Measurements from ENCODE around the gene STS.

Gene STS

DNA sequence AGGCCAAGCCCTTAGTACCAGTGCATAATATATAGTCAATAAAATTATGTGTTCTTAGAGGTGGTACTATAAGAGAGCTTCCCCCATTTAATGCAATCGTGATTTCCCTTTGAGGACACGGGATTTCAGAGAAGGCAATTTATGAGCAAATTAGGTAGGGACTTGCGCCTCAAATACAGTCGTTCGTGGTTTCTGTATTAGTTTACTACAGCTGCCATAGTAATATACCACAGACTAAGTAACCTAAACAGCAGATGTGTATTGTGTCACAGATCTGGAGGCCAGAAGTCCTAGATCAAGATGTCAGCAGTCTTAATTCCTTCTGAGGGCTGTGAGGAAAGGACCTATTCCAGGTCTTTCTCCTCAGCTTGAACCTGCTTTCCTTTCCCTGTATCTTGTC is 1.9 kb downstream of the STS start:
- Histone ChIP-seq H4K91ac (ENCODE audit: low read depth, low read length, poor library complexity) (no peak overlapping the region), H2BK15ac (ENCODE audit: low read length) (no peak overlapping the region), H4K8ac (ENCODE audit: low read depth, low read length) (no peak overlapping the region), H3K27me3 (ENCODE audit: control insufficient read depth in 3 of 3, insufficient read depth in 3 of 3, low read depth in 1 of 3, low read length in 3 of 3) (no peaks in the 10 kb centered on the region), H2BK5ac (ENCODE audit: low read length) (no peak overlapping the region), H3K4ac (ENCODE audit: low read length) (no peak overlapping the region), H3K18ac (ENCODE audit: low read length) (no peak overlapping the region), H2AK5ac (ENCODE audit: low read depth, low read length) (no peak overlapping the region), H3K9me3 (replicated peaks in 1 of 2; ENCODE audit: control insufficient read depth in 2 of 2, insufficient read depth in 1 of 2, low read depth in 1 of 2, low read length in 2 of 2) (no peaks in the 10 kb centered on the region), H3K79me1 (ENCODE audit: low read depth, low read length) (peaks cover 6% of the 10 kb centered on the region), H3K23ac (ENCODE audit: low read depth, low read length, poor library complexity) (no peak overlapping the region), H2AFZ (ENCODE audit: low read length) (no peak overlapping the region), H2BK12ac (ENCODE audit: low read length) (no peak overlapping the region), H3K14ac (ENCODE audit: low read length) (no peak overlapping the region), H3K4me2 (ENCODE audit: insufficient read depth, low read length, poor library complexity, severe bottlenecking) (no peak overlapping the region), H3K36me3 (replicated peaks in 1 of 2; ENCODE audit: control insufficient read depth in 2 of 2, insufficient read depth in 2 of 2, low read length in 2 of 2) (no peaks in the 10 kb centered on the region), H3K4me1 (ENCODE audit: control insufficient read depth in 2 of 2, insufficient read depth in 1 of 2, low read depth in 1 of 2, low read length in 2 of 2) (peaks cover 2 to 6% of the 10 kb centered on the region in 2 donors), H2BK120ac (ENCODE audit: low read depth, low read length) (no peak overlapping the region), H3K9ac (ENCODE audit: low read depth, low read length, poor library complexity) (no peak overlapping the region), H3K27ac (replicated peaks; ENCODE audit: low read length) (no peak overlapping the region), H3K4me3 (ENCODE audit: low read length in 2 of 2) (no peak overlapping the region)
- no CpG with 5 or more reads among the region's 5 CpGs for WGBS, 2 donors (ENCODE audit: extremely low coverage in 2 of 2, insufficient read length in 2 of 2, insufficient replicate concordance in 1 of 2)
- no peak for DNase-seq (ENCODE audit: low spot score)

DNA sequence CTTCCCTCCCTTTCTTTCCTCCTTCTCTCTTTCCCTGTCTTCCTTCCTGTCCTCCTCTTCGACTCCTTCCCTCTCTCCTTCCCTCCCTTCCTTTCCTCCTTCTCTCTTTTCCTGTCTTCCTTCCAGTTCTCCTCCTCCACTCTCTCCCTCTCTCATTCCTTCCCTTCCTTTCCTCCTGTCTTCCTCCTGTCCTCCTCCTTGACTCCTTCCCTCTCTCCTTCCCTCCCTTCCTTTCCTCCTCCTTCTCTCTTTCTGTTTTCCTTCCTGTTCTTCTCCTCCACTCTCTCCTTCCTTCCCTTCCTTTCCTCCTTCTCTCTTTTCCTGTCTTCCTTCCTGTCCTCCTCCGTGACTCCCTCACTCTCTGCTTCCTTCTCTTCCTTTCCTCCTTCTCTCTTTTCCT is 5.7 kb downstream of the STS start:
- H2AFZ ChIP-seq (ENCODE audit: low read length), result no peak overlapping the region
- no peak overlapping the region for H3K18ac ChIP-seq (ENCODE audit: low read length)
- H3K4me1 ChIP-seq (ENCODE audit: control insufficient read depth in 2 of 2, insufficient read depth in 1 of 2, low read depth in 1 of 2, low read length in 2 of 2), result peaks cover 2 to 6% of the 10 kb centered on the region in 2 donors
- no peak overlapping the region for H3K4ac ChIP-seq (ENCODE audit: low read length)
- H2BK12ac ChIP-seq (ENCODE audit: low read length), result no peak overlapping the region
- no peak overlapping the region for H3K4me3 ChIP-seq (ENCODE audit: low read length in 2 of 2)
- no peak overlapping the region for H4K8ac ChIP-seq (ENCODE audit: low read depth, low read length)
- no peak overlapping the region for H3K4me2 ChIP-seq (ENCODE audit: insufficient read depth, low read length, poor library complexity, severe bottlenecking)
- H2AK5ac ChIP-seq (ENCODE audit: low read depth, low read length), result no peak overlapping the region
- no peak overlapping the region for H2BK120ac ChIP-seq (ENCODE audit: low read depth, low read length)
- no peaks in the 10 kb centered on the region for H3K79me1 ChIP-seq (ENCODE audit: low read depth, low read length)
- H4K91ac ChIP-seq (ENCODE audit: low read depth, low read length, poor library complexity), result no peak overlapping the region
- H2BK15ac ChIP-seq (ENCODE audit: low read length), result no peak overlapping the region
- WGBS, 2 donors (ENCODE audit: extremely low coverage in 2 of 2, insufficient read length in 2 of 2, insufficient replicate concordance in 1 of 2), result no CpG with 5 or more reads among the region's 2 CpGs
- H3K27me3 ChIP-seq (ENCODE audit: control insufficient read depth in 3 of 3, insufficient read depth in 3 of 3, low read depth in 1 of 3, low read length in 3 of 3), result no peaks in the 10 kb centered on the region
- H3K14ac ChIP-seq (ENCODE audit: low read length), result no peak overlapping the region
- DNase-seq (ENCODE audit: low spot score), result no peak
- no peak overlapping the region for H3K23ac ChIP-seq (ENCODE audit: low read depth, low read length, poor library complexity)
- no peaks in the 10 kb centered on the region for H3K36me3 ChIP-seq (replicated peaks in 1 of 2; ENCODE audit: control insufficient read depth in 2 of 2, insufficient read depth in 2 of 2, low read length in 2 of 2)
- no peak overlapping the region for H3K9ac ChIP-seq (ENCODE audit: low read depth, low read length, poor library complexity)
- no peak overlapping the region for H2BK5ac ChIP-seq (ENCODE audit: low read length)
- no peaks in the 10 kb centered on the region for H3K9me3 ChIP-seq (replicated peaks in 1 of 2; ENCODE audit: control insufficient read depth in 2 of 2, insufficient read depth in 1 of 2, low read depth in 1 of 2, low read length in 2 of 2)
- no peak overlapping the region for H3K27ac ChIP-seq (replicated peaks; ENCODE audit: low read length)

- H3K9ac ChIP-seq (ENCODE audit: low read depth, low read length, poor library complexity), result no peak overlapping the region
- H2BK15ac ChIP-seq (ENCODE audit: low read length), result no peak overlapping the region
- H2AFZ ChIP-seq (ENCODE audit: low read length), result peak overlapping the region; percentile 51
- no peaks in the 10 kb centered on the region for H3K9me3 ChIP-seq (replicated peaks in 1 of 2; ENCODE audit: control insufficient read depth in 2 of 2, insufficient read depth in 1 of 2, low read depth in 1 of 2, low read length in 2 of 2)
- no peaks in the 10 kb centered on the region for H3K27me3 ChIP-seq (ENCODE audit: control insufficient read depth in 3 of 3, insufficient read depth in 3 of 3, low read depth in 1 of 3, low read length in 3 of 3)
- no peak overlapping the region for H3K18ac ChIP-seq (ENCODE audit: low read length)
- no peak overlapping the region for H3K23ac ChIP-seq (ENCODE audit: low read depth, low read length, poor library complexity)
- H2BK12ac ChIP-seq (ENCODE audit: low read length), result no peak overlapping the region
- no peak overlapping the region for H3K4me3 ChIP-seq (ENCODE audit: low read length in 2 of 2)
- no peak overlapping the region for H4K8ac ChIP-seq (ENCODE audit: low read depth, low read length)
- no peak overlapping the region for H2BK5ac ChIP-seq (ENCODE audit: low read length)
- no peak overlapping the region for H2AK5ac ChIP-seq (ENCODE audit: low read depth, low read length)
- no peak overlapping the region for H3K27ac ChIP-seq (replicated peaks; ENCODE audit: low read length)
- no peak for DNase-seq (ENCODE audit: low spot score)
- H3K4me1 ChIP-seq (ENCODE audit: control insufficient read depth in 2 of 2, insufficient read depth in 1 of 2, low read depth in 1 of 2, low read length in 2 of 2), result peaks cover 4 to 8% of the 10 kb centered on the region in 2 donors
- H3K4ac ChIP-seq (ENCODE audit: low read length), result no peak overlapping the region
- no peak overlapping the region for H4K91ac ChIP-seq (ENCODE audit: low read depth, low read length, poor library complexity)
- no peaks in the 10 kb centered on the region for H3K79me1 ChIP-seq (ENCODE audit: low read depth, low read length)
- H3K14ac ChIP-seq (ENCODE audit: low read length), result no peak overlapping the region
- H3K4me2 ChIP-seq (ENCODE audit: insufficient read depth, low read length, poor library complexity, severe bottlenecking), result no peak overlapping the region
- no peak overlapping the region for H2BK120ac ChIP-seq (ENCODE audit: low read depth, low read length)
- WGBS, 2 donors (ENCODE audit: extremely low coverage in 2 of 2, insufficient read length in 2 of 2, insufficient replicate concordance in 1 of 2), result no CpG with 5 or more reads among the region's 7 CpGs
- H3K36me3 ChIP-seq (replicated peaks in 1 of 2; ENCODE audit: control insufficient read depth in 2 of 2, insufficient read depth in 2 of 2, low read length in 2 of 2), result no peaks in the 10 kb centered on the region
Measured at GRCh38 chrX:7154041-7154597, 6.6 kb downstream of the STS start.

DNA sequence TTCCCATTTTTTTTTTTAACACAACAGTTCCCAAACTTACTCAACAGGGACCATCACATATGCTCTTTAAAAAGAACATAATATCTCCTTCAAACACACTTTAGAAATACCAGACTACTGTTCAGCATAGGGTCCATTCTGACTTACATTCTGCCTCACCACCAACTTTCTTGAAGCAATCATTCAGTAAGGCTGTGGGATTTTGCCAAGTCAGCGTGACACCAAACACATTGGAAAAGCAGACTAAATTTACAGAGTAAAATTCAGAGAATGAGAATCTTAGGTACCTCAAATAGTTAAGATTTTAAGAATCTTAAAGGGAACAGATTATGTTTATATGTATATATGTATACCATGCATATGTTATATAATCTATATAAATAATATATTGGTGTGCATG is 7.7 kb downstream of the STS start:
- no CpG with 5 or more reads among the region's 1 CpG for WGBS, 2 donors (ENCODE audit: extremely low coverage in 2 of 2, insufficient read length in 2 of 2, insufficient replicate concordance in 1 of 2)
- no peak overlapping the region for H3K9ac ChIP-seq (ENCODE audit: low read depth, low read length, poor library complexity)
- H3K4me1 ChIP-seq (ENCODE audit: control insufficient read depth in 2 of 2, insufficient read depth in 1 of 2, low read depth in 1 of 2, low read length in 2 of 2), result peaks cover 4 to 13% of the 10 kb centered on the region in 2 donors
- no peak overlapping the region for H3K4me3 ChIP-seq (ENCODE audit: low read length in 2 of 2)
- no peak overlapping the region for H2AK5ac ChIP-seq (ENCODE audit: low read depth, low read length)
- H3K23ac ChIP-seq (ENCODE audit: low read depth, low read length, poor library complexity), result no peak overlapping the region
- H4K8ac ChIP-seq (ENCODE audit: low read depth, low read length), result no peak overlapping the region
- no peaks in the 10 kb centered on the region for H3K36me3 ChIP-seq (replicated peaks in 1 of 2; ENCODE audit: control insufficient read depth in 2 of 2, insufficient read depth in 2 of 2, low read length in 2 of 2)
- H3K27ac ChIP-seq (replicated peaks; ENCODE audit: low read length), result no peak overlapping the region
- no peaks in the 10 kb centered on the region for H3K79me1 ChIP-seq (ENCODE audit: low read depth, low read length)
- H2BK120ac ChIP-seq (ENCODE audit: low read depth, low read length), result no peak overlapping the region
- H3K14ac ChIP-seq (ENCODE audit: low read length), result no peak overlapping the region
- no peak overlapping the region for H2BK15ac ChIP-seq (ENCODE audit: low read length)
- no peak for DNase-seq (ENCODE audit: low spot score)
- H3K9me3 ChIP-seq (replicated peaks in 1 of 2; ENCODE audit: control insufficient read depth in 2 of 2, insufficient read depth in 1 of 2, low read depth in 1 of 2, low read length in 2 of 2), result no peaks in the 10 kb centered on the region
- no peak overlapping the region for H2BK12ac ChIP-seq (ENCODE audit: low read length)
- no peak overlapping the region for H2AFZ ChIP-seq (ENCODE audit: low read length)
- H2BK5ac ChIP-seq (ENCODE audit: low read length), result no peak overlapping the region
- H3K27me3 ChIP-seq (ENCODE audit: control insufficient read depth in 3 of 3, insufficient read depth in 3 of 3, low read depth in 1 of 3, low read length in 3 of 3), result no peaks in the 10 kb centered on the region
- no peak overlapping the region for H3K4ac ChIP-seq (ENCODE audit: low read length)
- no peak overlapping the region for H4K91ac ChIP-seq (ENCODE audit: low read depth, low read length, poor library complexity)
- no peak overlapping the region for H3K4me2 ChIP-seq (ENCODE audit: insufficient read depth, low read length, poor library complexity, severe bottlenecking)
- H3K18ac ChIP-seq (ENCODE audit: low read length), result no peak overlapping the region

All from neuronal stem cell (in vitro differentiated cells).